K562 (cell line): Measurements from ENCODE around the gene EQTN. TPM values are rescaled to one million over a fixed set of nuclear protein-coding genes. Genes with fewer than 3 reads are reported as not detected.

ENCODE experiments used
- ATAC-seq: fragments of 200-7000 bp; cut with Tn5 transposase; 3 replicates; pipeline ENCODE4 v1.9.1; 2020; ENCODE audit warnings: moderate library complexity
- BruUV-seq: library from RNA; stranded (reverse); fragments of 400-500 nt; replicated peaks from 2 replicates; lab custom pipeline; 2021; lab: Mats Ljungman, UMichigan
- CTCF ChIA-PET: fragments of 300-600 bp; formaldehyde crosslinking; extraction: SDS; loops from one replicate; lab custom pipeline; 2021; ENCODE audit warnings: low intra/inter-chr PET ratio; lab: Yijun Ruan, JAX
- POLR2A ChIA-PET: fragments of 300-600, 350-650 bp; sonication (Branson Sonifier 250); formaldehyde crosslinking; extraction: SDS; loops from one replicate; lab custom pipeline; 2021; ENCODE audit warnings: antibody characterized with exemption, inconsistent platforms; lab: Yijun Ruan, JAX
- DNase-seq, 4 experiments: peaks; one replicate each; pipeline versions ENCODE4 v3.0.0 to v3.0.0-alpha.2; 2011 to 2018; ENCODE audit warnings: low spot score in 3 of 4, mixed read lengths in 3 of 4; ENCODE audit errors: extremely low read depth in 1 of 4
- FAIRE-seq: peaks from 2 replicates; lab custom pipeline; 2011; peaks lifted over from hg19 to GRCh38; lab: Jason Lieb, UNC
- H2AFZ ChIP-seq: 2 replicates; pipeline ENCODE4 v1.6.0; 2011; ENCODE audit warnings: low read depth, low read length, control low read depth, inconsistent platforms
- H3K27ac ChIP-seq: fragments of 200-600 bp; 3 replicates; pipeline ENCODE4 v1.8.0; 2011; ENCODE audit warnings: low read depth, mild to moderate bottlenecking, control low read depth, inconsistent platforms, low read length, moderate library complexity, mixed read lengths; ENCODE audit errors: extremely low read depth
- H3K27me3 ChIP-seq, 2 experiments: fragments of 300-600 bp in 1 of 2; 2 replicates in 1 of 2; 3 replicates in 1 of 2; pipeline versions ENCODE4 v1.6.0 to v1.8.0; 2011; ENCODE audit warnings: inconsistent platforms in 2 of 2, low read length in 2 of 2, mild to moderate bottlenecking in 1 of 2, mixed read lengths in 1 of 2, moderate library complexity in 1 of 2; ENCODE audit not compliant: control insufficient read depth in 2 of 2, insufficient read depth in 2 of 2
- H3K36me3 ChIP-seq: fragments of 300-600 bp; 3 replicates; pipeline ENCODE4 v1.8.0; 2011; ENCODE audit warnings: mild to moderate bottlenecking, low read length, inconsistent platforms; ENCODE audit not compliant: control insufficient read depth, insufficient read depth
- H3K4me1 ChIP-seq, 2 experiments: fragments of 200-600 bp in 1 of 2; replicated peaks in 1 of 2; 2 replicates in 1 of 2; 3 replicates in 1 of 2; pipeline versions ENCODE4 v1.5.1 to v1.8.0; 2011; ENCODE audit warnings: inconsistent platforms in 2 of 2, low read length in 2 of 2, mild to moderate bottlenecking in 1 of 2, mixed read lengths in 1 of 2, moderate library complexity in 1 of 2; ENCODE audit not compliant: control insufficient read depth in 2 of 2, insufficient read depth in 2 of 2
- H3K4me2 ChIP-seq: 2 replicates; pipeline ENCODE4 v1.6.1; 2011; ENCODE audit warnings: low read length, control low read depth, inconsistent platforms, mixed read lengths; ENCODE audit not compliant: insufficient read depth
- H3K4me3 ChIP-seq: fragments of 200-600 bp; sonication (generic), shearing (Covaris generic); 2 replicates; pipeline ENCODE4 v1.5.1; 2016; ENCODE audit warnings: control low read depth, inconsistent platforms
- H3K79me2 ChIP-seq: fragments of 200-600 bp; 3 replicates; pipeline ENCODE4 v1.8.0; 2011; ENCODE audit warnings: low read length, inconsistent platforms; ENCODE audit not compliant: control insufficient read depth, insufficient read depth
- H3K9ac ChIP-seq, 2 experiments: 2 replicates each; pipeline versions ENCODE4 v1.6.0 to v1.6.1; 2011; ENCODE audit warnings: low read depth in 2 of 2, low read length in 2 of 2, control low read depth in 1 of 2, inconsistent platforms in 1 of 2, mild to moderate bottlenecking in 1 of 2, mixed read lengths in 1 of 2; ENCODE audit not compliant: insufficient read depth in 1 of 2
- H3K9me1 ChIP-seq: one replicate; pipeline ENCODE4 v1.6.0; 2011; ENCODE audit warnings: inconsistent platforms, mild to moderate bottlenecking, low read length, moderate library complexity; ENCODE audit not compliant: control insufficient read depth, insufficient read depth
- H3K9me3 ChIP-seq: replicated peaks from 2 replicates; pipeline ENCODE4 v1.5.1; 2011; ENCODE audit warnings: low read depth, low read length, inconsistent platforms; ENCODE audit not compliant: control insufficient read depth, insufficient read depth
- H4K20me1 ChIP-seq: replicated peaks from 2 replicates; pipeline ENCODE4 v1.6.1; 2011; ENCODE audit warnings: low read length, inconsistent platforms, mixed read lengths; ENCODE audit not compliant: control insufficient read depth, insufficient read depth
- CCNT2 ChIP-seq: IDR thresholded peaks from 2 replicates; pipeline ENCODE4 v1.6.1; 2011; ENCODE audit warnings: borderline replicate concordance, low read depth, mild to moderate bottlenecking, moderate library complexity, mixed read lengths, low read length; ENCODE audit not compliant: insufficient read length; ENCODE audit errors: extremely low read depth
- DDX20 ChIP-seq: fragments of 450-650 bp; IDR thresholded peaks from 2 replicates; pipeline ENCODE4 v1.6.1; 2016; ENCODE audit warnings: missing genetic modification characterization, low read depth, mild to moderate bottlenecking, missing compliant biosample characterization, moderate library complexity
- FIP1L1 ChIP-seq: fragments of 200-400 bp; formaldehyde crosslinking; IDR thresholded peaks from 2 replicates; pipeline ENCODE4 v1.6.1; 2018; ENCODE audit warnings: mild to moderate bottlenecking, low read depth, low read length; ENCODE audit not compliant: poor library complexity, severe bottlenecking
- MAX ChIP-seq: sonication (generic); formaldehyde crosslinking; IDR thresholded peaks from 2 replicates; pipeline ENCODE4 v1.9.0; 2022; ENCODE audit warnings: mild to moderate bottlenecking, missing genetic modification reagents
- MLX ChIP-seq, 2 experiments: fragments of 450-650 bp in 1 of 2; sonication (generic) in 1 of 2; formaldehyde crosslinking; conservative IDR thresholded peaks; 2 replicates each; pipeline versions ENCODE4 v1.4.0 to v1.8.1; 2020 to 2022; ENCODE audit warnings: mild to moderate bottlenecking in 1 of 2, missing genetic modification reagents in 1 of 2
- NKRF ChIP-seq: fragments of 450-650 bp; IDR thresholded peaks from 2 replicates; pipeline ENCODE4 v1.6.1; 2016; ENCODE audit warnings: borderline replicate concordance
- NR1H2 ChIP-seq: sonication (generic); formaldehyde crosslinking; IDR thresholded peaks from 2 replicates; pipeline ENCODE4 v1.4.0; 2020; ENCODE audit warnings: mild to moderate bottlenecking, missing genetic modification reagents
- PATZ1 ChIP-seq: fragments of 250-450 bp; sonication (Bioruptor Pico); IDR thresholded peaks from 2 replicates; pipeline ENCODE4 v1.5.0; 2020; ENCODE audit warnings: mild to moderate bottlenecking, borderline replicate concordance
- PKNOX1 ChIP-seq: fragments of 450-650 bp; IDR thresholded peaks from 2 replicates; pipeline ENCODE4 v1.6.1; 2016
- SREBF2 ChIP-seq: sonication (generic); formaldehyde crosslinking; IDR thresholded peaks from 2 replicates; pipeline ENCODE4 v1.4.0; 2020; ENCODE audit warnings: mild to moderate bottlenecking, missing genetic modification reagents
- WHSC1 ChIP-seq: IDR thresholded peaks from one replicate; pipeline ENCODE4 v1.6.1; 2012; ENCODE audit warnings: low read length, control low read depth, inconsistent platforms
- ZNF398 ChIP-seq: fragments of 250-450 bp; sonication (Bioruptor Pico); IDR thresholded peaks from 2 replicates; pipeline ENCODE4 v1.8.0; 2021; ENCODE audit warnings: moderate library complexity, mild to moderate bottlenecking, inconsistent platforms
- WGBS: fragments of 100-300 bp; shearing (Covaris generic); methylation state at CpG from one replicate; pipeline ENCODE4 v1.1.6; 2016; ENCODE audit warnings: low coverage, mixed read lengths; ENCODE audit not compliant: insufficient coverage; ENCODE audit errors: missing lambda C conversion rate; 5-methylcytosine and 5-hydroxymethylcytosine counted together
- in situ Hi-C: fragments of 300-500 bp; cut with MboI; formaldehyde crosslinking; loops from 4 replicates; pipeline ENCODE4 v1.15.0; 2018; ENCODE audit warnings: inconsistent platforms, mixed read lengths
- intact Hi-C: fragments of 100-400 bp; cut with micrococcal nuclease; formaldehyde crosslinking; loops from 2 replicates; pipeline ENCODE4 v1.14.2; 2022
- polyA plus RNA-seq, 8 experiments: library from polyadenylated mRNA; depleted of rRNA in 4 of 8; stranded (reverse) in 5 of 8; unstranded in 3 of 8; fragments of >200 nt; fragmentation: Nextera tagmentation in 2 of 8; fragmentation: Illumina TruSeq in 1 of 8; extraction: Ambion mirVana in 2 of 8; extraction: Trizol in 1 of 8; gene quantifications; 2 replicates each; pipeline versions ENCODE4 v1.2.1 to v1.2.3, GENCODE V29; 2011 to 2014; ENCODE audit warnings: inconsistent platforms in 1 of 8, missing spikeins in 1 of 8
- total RNA-seq, 7 experiments: library from RNA; depleted of rRNA in 6 of 7; stranded (reverse); fragments of >200 nt in 6 of 7; fragmentation: Illumina TruSeq in 2 of 7; extraction: Trizol in 2 of 7; gene quantifications; 2 replicates each; pipeline versions ENCODE4 v1.2.1 to v1.2.3, GENCODE V29; 2011 to 2021; ENCODE audit warnings: low replicate concordance in 1 of 7

Gene EQTN
- total and polyA plus RNA-seq, 9 of the 15 experiments (the other 6 are each of a cell fraction or from before 2014, with no cell fraction given), result 0.15 to 0.33 (median 0.18) TPM; not detected in 4

- Histone ChIP-seq H3K9me1 (no peaks in the 10 kb centered on the region), H3K4me1 (no peaks in the 10 kb centered on the region; a peak in 1 of 5 replicates), H3K9me3 (no peaks in the 10 kb centered on the region), H3K9ac (no peak overlapping the region), H3K79me2 (no peaks in the 10 kb centered on the region), H3K4me3 (no peak overlapping the region), H3K27ac (no peak overlapping the region), H4K20me1 (no peaks in the 10 kb centered on the region), H3K27me3 (no peaks in the 10 kb centered on the region), H3K4me2 (no peak overlapping the region), H2AFZ (no peak overlapping the region), H3K36me3 (peaks cover 4% of the 10 kb centered on the region; the same call in 1 of the 3 replicates)
- intact Hi-C loops (loop anchor here (10.0 kb wide), 1 partner anchor 110 kb away; no protein-coding TSS in a partner anchor), in situ Hi-C loops (loop anchor here (5.0 kb wide), 1 partner anchor 197 kb away; no protein-coding TSS in a partner anchor)
- BruUV-seq, result no TSS peak
- POLR2A ChIA-PET, result no interaction called here
- no peak for ATAC-seq
- no peak for FAIRE-seq
- CTCF ChIA-PET, result no interaction called here
- no peak for DNase-seq
- WGBS, result 96% methylated on average over 4 of the region's 6 CpGs
- no peak for TF ChIP-seq DDX20 (tag)
- TF ChIP-seq WHSC1, result no peak
- TF ChIP-seq ZNF398 (CRISPR knock-in tag), result no peak
- TF ChIP-seq CCNT2, result no peak
- TF ChIP-seq PKNOX1, result no peak
- no peak for TF ChIP-seq PATZ1 (CRISPR knock-in tag)
- no peak for TF ChIP-seq NKRF
- no peak for TF ChIP-seq FIP1L1
- no peak for TF ChIP-seq MLX (CRISPR knock-in tag; conservative IDR thresholded peaks at IDR 0.05)
- TF ChIP-seq SREBF2 (CRISPR knock-in tag), result no peak
- no peak for TF ChIP-seq MAX (CRISPR knock-in tag)
- no peak for TF ChIP-seq NR1H2 (CRISPR knock-in tag)
These were observed 38.1 kb upstream of the EQTN start for GRCh38 chr9:27335075-27335474.
